GM18502 (cell line): ENCODE results near the gene BSG.
"Not testable (repeated sequence)": the region's sequence is repeated elsewhere in the genome, so short reads cannot be mapped to it uniquely, and the experiment has no call there.

Experiments
- ATAC-seq: cut with Tn5 transposase; IDR thresholded peaks from one replicate; pipeline ENCODE4 v1.9.1; 2021; ENCODE audit warnings: mild to moderate bottlenecking; ENCODE audit not compliant: unreplicated experiment, poor library complexity

The BSG gene

DNA sequence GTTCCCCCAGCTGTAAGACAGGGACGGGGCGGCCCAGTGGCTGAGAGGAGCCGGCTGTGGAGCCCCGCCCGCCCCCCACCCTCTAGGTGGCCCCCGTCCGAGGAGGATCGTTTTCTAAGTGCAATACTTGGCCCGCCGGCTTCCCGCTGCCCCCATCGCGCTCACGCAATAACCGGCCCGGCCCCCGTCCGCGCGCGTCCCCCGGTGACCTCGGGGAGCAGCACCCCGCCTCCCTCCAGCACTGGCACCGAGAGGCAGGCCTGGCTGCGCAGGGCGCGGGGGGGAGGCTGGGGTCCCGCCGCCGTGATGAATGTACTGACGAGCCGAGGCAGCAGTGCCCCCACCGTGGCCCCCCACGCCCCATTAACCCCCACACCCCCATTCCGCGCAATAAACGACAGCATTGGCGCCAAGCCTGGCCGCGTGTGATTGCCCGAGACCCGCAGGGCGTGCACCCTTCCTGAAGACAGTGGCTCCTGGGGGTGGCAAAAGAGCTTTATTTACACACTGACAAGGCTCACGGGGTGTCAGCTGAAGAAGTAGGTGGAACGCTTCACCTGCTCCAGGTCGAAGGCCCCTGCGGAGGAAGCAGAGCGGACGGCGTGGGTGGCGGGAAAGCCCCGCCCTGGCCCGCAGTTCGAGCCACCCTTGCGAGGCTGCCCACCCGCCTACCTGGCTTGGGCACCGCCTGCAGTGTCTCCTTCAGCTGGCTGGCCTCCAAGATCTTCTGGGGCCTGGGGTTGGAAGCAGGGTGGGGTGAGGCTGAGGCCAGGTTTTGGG, 44.5 kb downstream of the BSG start:
- ATAC-seq: no peak

DNA sequence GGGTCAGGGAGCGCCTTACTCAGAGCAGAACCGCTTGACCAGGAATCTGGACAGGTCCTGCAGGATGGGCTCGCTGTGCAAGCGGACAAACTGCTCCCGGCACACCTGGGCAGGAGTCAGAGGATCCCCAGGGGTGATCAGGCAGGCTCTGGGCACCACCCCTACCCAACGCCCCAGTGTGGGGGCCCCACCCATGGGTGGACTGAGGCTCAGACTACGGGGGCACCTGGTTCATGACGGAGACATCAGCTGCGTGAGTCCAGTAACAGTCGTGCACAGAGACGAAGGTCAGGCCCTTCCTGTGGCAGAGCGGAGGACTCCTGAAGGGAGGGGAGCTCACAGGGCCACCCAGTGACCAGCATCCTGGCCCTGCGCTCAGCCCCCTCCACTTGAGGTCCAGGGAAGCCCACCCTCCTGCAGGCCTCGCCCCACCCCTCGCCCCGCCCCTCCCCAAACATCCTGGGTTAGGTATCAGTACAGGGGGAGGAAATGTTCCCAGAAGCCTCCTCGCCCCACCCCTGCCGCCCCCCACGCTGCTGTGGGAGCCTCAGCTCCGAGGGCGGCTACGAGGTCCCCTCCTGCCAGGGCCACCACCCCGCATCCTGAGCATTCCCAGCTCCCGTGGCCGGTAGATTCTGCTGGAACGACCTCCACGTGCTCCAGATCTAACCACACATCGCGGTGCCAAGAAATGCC, 45.3 kb downstream of the BSG start:
- no peak for ATAC-seq

DNA sequence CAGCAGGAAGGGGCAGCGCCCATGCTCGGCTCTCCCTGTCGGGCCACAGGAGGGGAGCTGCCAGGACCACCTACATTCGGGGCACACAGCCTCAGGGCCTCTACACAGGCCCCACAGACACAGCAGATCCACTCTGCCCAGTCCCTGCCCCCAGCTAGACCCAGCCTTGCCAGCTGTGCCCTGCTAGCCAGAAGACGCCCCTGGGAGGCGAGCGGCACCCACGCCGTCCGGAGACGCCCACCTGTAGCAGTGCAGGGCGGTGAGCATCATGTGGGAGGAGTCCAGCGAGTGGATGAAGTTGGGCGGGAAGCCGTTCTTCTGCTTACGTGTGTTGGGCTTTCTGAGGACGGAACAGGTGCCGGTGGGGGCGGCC, 45.8 kb downstream of the BSG start:
- ATAC-seq: no peak

DNA sequence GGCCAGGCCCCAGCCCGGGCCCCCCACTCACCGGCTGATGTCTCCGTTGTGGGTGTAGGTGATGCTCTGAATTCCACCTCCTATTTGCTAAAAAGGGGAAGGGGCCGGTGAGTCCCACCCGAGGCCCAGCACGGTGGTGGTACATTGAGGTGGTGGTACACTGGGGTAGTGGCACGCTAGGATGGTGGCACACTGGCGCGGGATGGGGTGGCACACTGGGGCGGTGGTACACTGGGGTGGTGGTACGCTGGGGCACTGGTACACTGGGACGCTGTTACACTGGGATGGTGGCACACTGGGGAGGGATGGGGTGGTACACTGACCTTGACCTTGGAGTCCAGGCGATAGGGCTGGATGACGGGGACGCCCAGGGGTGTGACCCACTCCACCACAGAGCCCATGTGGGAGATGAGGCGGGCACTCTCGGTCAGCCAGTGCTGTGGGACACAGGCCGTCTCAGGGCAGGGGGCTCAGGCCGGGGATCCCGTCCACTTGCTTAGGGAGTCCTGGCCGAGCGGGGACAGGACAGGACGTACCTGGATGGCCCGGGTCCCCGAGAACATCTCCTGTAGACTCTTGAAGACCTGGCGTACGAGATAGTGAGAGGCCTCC, 46.4 kb downstream of the BSG start:
- ATAC-seq: no peak

DNA sequence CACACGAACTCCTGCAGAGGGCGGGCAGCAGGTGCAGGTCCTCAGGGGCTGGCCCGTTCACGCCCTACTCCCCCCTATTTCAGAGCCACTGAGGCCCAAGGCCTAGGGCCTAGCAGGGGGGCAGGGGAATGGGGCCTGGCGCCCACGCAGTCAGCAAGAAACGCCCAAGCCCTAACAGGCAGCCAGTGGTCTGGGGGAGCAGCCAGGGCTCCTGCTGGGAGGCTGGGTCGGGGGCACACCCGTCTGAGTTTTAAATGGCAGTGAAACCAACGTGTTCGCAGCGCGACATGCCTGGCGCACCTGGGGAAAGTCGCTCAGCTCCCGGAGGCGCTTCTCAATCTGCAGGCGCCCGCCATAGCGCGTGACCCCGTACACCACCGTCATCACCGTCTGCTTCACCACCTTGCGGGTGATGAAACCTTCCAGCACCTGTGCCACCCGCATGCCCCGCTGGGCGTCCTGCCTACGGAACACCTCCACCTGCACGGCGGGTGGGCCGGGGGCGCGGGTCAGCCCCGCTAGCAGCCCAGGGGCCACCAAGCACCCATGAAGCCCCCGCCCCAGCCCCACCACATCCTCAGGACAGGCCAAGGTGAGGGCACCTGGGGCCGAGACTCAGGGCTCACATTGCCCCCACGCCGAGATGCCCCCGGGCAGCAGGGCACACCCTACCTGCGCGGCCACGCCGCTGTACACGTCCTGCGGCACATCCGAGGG, 47.0 kb downstream of the BSG start:
- no peak for ATAC-seq

DNA sequence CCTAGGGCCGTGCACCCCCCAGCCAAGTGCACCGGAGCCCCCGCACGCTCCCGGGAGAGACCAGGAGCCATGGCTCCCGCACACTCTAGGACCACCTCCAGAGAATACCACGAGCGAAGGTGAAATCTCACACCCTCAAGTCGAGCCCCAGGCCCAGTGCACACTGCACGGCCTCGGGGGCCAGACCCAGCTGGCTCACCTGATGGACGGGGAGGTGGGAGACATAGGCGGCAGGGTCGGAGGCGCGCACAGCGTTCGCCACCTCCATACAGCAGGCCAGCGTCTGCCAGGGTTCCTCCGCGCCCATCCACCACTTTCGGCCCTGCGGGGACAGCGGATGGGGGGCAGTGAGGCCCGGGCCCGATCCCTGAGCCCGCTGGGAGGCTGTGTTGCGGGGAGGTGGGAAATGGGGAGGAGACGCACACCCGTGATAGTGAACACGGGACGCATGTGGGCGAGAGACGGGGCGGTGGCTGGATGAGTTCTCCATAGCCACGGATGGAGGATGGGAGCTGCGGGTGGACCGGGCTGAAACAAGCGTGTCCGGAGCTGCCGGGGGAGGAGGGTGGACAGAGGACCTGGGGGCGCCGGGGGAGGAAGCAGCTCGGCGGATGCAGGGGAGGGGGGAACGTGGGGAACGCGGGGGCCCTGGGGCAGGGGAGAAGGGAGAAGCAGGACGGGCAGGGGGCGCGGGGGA, 47.9 kb downstream of the BSG start:
- ATAC-seq: no peak

DNA sequence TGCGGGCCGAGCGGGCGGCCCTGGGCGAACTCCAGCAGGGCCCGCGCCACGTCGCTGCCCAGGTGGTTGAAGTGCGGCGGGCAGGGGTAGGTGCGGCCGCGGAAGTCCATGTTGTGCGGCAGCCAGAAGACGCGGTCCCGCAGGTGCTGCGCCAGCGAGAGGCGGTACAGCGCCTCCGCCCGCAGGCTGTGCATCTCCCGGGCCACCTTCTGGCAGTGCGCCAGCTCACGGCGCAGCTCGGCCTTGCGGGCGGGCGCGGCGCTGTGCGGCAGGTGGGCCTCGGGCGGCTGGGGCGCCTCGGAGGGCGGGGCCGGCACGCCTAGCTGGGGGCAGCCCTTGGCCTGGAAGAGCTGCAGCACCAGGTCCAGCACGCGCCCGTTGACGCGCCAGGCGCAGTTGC, 48.8 kb downstream of the BSG start:
- ATAC-seq: not testable (repeated sequence)

DNA sequence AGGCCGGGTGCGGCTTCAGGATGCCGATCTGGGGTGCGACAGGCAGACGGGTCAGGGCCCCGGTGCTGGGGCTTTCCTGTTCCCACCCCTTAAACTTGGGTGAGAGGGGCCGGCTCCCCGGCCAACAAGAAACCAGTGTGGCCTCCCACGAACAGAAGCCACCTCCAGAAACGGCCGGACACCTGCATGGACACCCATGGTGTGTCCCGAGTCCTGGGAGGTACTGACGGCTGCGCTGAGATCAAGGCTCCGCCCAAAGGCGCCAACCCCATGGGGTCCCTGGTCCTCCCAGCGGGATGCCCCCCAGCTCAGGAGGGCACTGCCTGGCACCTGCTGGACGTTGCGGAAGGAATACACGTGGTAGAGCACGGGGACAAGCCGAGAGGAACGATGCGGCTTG, 49.4 kb downstream of the BSG start:
- ATAC-seq: no peak

DNA sequence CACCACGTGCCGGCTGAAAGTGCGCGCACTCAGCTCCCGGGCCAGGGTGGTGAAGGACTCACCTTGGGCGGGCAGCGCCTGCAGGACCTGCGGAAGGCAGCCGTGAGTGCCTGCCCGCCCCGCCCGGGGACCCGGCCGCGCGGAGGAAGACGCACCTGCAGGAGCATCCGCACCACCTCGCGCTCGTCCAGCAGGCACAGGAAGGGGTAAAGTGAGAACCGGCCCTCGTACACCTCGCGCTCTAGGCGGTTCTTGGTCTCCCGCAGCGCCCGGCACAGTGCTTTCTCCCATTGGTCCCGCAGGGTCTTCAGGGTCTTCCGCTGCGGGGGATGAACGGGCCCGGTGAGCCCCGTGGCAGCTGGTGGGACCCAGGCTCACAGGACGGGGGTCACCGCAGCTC, 50.3 kb downstream of the BSG start:
- ATAC-seq: no peak

DNA sequence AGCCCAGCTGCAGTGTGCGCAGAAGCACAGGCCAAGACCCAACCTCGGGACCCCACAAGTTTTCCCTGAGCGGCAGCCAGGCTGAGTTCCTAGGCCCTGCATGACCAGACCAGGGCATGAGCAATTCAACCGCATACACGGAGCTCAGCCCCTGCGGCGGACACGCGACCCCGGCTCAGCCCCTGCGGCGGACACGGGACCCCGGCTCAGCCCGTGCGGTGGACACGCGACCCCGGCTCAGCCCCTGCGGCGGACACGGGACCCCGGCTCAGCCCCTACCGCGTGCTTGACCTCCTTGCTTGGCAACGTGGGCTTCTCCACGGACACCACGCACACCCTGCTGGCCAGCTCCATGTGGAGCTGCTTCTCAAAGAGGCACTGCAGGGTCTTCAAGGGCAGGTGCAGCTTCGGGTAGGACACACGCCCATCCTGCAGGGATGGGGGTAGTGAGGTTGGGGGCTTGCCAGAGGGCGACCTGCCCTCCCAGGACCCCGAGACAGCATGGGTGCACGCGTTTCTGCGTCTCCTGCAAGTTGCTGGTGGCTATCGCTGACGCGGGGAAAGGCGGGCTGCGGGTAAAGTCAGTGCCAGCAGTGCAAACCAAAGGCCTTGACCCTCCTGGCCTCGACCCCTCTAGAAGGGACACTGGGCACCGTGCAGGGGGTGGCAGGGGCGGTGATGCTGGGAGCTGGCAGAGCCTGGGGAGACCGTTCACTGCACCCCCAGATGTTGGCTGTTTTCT, 51.0 kb downstream of the BSG start:
- ATAC-seq: no peak

DNA sequence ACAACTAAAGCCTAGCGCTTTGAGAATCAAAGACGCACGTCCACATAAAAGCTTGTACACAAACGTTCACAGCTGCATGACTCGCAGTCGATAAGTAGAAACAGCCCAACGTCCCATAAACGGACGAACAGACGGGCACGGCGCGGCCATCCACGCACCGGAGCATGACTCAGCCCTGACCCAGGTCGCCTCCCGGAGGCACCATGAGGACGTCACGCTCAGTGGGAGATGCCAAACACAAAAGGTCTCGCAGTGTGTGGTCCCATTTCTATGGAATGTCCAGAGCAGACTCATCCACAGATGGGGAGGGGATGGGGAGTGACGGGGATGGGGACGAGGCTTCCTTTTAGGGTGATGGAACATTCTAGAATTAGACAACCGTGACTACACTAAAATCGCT, 51.6 kb downstream of the BSG start:
- ATAC-seq: no peak

DNA sequence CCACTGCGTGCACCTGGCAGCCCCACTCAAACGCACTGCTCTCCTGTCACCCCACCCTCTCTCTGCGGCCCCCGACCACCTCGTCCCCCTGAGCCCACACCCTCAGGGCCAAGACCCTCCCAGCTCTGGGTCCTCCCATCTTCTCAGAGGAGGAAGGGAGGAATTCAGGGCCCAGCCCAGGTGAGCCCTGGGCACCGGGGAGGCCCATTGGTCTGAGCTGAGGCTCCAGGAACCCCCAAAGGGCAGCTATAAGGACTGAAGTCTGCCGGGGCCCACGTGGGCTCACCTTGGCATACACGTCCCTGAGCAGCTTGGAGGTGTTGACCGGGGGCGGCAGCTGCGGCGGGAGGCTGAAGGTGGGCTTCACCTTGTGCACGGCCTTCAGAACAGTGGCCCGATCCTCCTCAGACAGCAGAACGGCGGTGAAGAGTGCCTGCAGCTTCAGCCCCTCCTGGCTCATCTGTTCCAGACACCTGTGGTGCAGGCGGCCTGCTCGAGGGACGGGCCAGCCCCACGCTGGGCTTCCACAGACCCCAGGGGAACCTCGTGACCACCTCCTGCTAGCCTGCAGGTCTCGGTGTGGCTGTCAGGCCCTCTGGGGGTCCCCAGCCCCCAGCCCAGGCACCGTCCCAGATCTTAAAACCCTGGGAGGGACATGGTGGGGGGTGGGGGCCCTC, 52.2 kb downstream of the BSG start:
- ATAC-seq: no peak

DNA sequence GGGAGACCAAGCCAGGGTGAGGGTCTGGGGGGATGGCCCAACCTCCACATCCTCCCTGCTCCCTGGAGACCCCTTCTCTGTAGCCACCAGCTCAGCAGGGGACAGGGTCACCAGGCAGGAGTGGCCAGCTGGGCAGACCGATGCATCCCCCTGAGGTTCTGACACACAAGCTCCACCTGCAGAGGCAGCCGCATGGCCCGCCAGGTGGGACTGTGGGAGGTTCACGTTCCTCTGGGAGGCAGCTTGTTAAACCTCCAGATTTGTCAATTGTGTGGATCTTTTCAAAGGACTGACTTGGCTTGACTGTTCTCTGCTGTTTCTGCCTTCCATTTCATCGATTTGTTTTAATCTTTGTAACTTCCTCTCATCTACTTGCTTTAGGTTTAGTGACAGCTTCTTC, 52.9 kb downstream of the BSG start:
- ATAC-seq: no peak

DNA sequence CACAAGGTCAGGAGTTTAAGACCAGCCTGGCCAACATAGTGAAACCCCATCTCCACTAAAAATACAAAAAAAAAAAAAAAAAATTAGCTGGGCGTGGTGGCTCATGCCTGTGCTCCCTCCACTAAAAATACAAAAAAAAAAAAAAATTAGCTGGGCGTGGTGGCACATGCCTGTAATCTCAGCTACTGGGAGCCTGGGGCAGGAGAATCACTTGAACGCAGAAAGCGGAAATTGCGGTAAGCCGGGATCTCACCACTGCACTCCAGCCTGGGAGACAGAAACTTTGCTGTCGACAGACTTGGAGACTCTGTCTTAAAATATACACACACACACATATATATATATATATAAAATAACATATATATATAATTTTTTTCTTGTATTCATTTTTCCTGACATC, 54.2 kb downstream of the BSG start:
- not testable (repeated sequence) for ATAC-seq

DNA sequence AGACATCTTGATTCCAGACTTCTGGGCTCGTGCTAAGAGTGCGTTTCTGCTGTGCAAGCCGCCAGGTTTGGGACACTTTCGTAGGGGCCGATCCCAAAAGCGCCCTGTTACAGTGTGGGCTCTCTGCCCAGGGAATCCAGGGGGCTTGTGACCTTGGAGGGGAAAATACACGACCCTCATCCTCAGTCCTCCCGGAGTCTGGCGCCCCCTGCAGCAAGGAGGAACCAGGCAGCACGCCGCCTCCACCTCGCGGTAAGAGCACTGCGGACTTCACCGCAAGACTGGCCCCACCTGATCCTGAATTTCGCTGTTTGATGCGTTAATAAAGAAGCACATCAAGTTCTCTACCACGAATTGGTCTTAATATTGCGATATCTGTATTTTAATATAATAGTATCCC, 55.8 kb downstream of the BSG start:
- ATAC-seq: no peak

DNA sequence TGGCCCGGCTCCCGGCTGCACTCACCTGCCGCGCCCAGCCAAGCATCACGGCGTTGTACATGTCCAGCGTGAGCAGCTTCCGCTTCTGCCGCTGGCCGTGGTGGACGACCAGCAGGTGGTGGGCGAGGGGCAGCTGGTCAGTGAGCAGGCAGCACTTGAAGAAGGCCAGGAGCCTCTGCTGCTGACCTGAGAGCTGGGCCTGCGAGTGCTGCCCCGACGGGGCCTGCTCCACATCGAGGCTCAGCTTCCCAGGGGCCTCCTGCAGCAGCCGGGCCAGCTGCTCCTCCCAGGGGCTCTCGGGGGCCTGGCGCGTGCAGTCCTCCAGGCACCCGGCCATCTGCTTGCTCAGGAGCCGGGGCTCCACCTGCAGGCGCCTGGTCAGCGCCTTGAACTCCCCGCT, 57.1 kb downstream of the BSG start:
- ATAC-seq: not testable (repeated sequence)

DNA sequence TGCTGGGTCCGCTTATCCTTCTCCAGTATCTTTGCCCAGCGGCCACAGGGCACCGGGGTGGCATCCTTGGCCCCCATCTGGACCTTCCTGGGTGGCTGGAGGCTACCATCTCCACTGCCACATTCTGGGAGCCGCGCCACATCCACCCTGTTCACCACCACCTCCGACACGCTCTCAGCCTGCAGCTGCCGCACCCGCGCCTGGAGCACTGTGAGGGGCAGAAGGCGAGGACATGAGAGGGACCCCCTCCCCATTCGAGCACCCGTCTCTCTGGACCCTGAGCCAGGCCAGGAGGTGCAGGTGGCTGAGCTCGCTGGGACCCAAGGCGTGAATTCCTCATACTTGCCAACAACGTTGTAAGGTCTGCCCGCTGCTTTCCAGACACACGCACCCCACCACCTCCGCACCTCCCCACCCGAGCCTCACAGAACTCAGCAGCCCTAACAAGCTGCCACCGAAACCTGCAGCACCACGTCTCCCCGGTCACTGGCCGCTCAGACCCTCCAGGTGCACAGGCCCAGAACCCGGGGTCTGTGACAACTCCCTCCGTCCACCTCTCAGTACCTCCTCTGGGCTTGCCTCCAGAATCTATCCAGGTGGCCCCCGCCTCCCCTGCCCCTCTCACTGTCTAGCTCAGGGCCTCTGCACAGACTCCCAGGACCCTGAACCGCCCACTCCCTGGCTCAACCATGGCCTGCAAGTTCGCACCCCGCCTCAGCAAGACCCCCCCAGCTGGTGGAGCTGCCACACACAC, 57.7 kb downstream of the BSG start:
- no peak for ATAC-seq

DNA sequence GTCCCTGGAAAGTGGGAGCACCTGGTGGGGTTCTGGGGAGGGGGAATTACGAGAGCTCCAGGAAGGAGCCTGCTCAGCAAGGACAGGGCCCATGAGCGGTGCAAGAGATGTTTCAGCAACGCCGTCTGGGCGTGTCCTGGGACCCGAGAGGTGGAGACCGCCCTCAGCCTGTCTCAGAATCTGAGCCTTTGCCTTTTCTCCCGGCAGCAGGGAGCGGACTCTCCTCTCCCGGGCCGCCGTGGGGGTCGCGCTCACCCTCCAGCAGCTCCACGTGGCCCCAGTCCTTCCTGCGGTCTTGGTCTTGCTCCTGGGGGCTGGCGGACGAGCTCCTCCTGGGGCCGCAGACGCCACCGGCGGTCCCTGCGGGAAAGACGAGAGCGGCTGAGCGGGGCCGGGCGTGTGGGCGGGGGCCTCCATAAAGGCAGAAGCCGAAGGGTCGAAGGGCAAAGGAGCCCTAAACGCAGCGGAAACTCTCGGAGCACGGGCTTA, 60.2 kb downstream of the BSG start:
- peak; percentile 23 for ATAC-seq
